Thyroid gland (tissue), 4 donors: Measurements from ENCODE around the gene IER2.

Source experiments
- POLR2A ChIP-seq, 2 donors: fragments of 450-650 bp; IDR thresholded peaks; one replicate each; pipeline ENCODE4 v1.6.1; 2017; ENCODE audit warnings: antibody characterized with exemption in 2 of 2, mild to moderate bottlenecking in 2 of 2, moderate library complexity in 1 of 2
- TF ChIP-seq, protein P1 (sequence below), 6 experiments: fragments of 200-600 bp in 3 of 6; fragments of 450-650 bp in 3 of 6; sonication (generic) in 3 of 6; IDR thresholded peaks; one replicate each; pipeline ENCODE4 v1.5.1; 2016 to 2019; ENCODE audit warnings: antibody characterized with exemption in 6 of 6, mild to moderate bottlenecking in 2 of 6, inconsistent platforms in 1 of 6, moderate library complexity in 1 of 6

DNA sequence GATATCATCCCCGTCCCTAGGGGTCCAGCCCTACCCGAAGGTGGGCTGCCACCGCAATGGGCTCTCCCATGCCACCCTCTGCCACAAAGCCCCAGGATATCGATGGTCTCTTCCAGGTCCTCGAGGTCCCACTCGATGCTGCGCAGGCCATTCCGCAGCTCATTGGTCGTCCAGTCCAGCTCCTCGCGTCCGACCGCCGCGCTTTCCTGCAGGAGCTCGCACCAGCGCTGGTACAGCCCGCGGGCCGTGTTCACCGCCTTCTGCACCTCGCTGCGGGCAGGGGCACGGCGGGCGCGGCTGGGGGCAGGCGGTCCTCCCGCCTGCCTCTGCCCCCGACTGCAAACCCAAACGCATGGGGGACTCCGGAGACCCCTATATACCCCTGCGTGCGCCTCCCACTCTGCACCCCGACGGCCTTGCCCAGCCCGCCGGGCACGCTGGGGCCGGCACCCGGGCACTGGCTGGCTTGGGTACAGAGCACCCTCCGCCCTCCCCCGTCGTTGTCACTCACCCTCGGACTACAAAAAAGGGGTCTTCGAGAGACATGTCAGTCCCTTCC is 504 bp upstream of the IER2 start:
- TF ChIP-seq, protein P1, sequence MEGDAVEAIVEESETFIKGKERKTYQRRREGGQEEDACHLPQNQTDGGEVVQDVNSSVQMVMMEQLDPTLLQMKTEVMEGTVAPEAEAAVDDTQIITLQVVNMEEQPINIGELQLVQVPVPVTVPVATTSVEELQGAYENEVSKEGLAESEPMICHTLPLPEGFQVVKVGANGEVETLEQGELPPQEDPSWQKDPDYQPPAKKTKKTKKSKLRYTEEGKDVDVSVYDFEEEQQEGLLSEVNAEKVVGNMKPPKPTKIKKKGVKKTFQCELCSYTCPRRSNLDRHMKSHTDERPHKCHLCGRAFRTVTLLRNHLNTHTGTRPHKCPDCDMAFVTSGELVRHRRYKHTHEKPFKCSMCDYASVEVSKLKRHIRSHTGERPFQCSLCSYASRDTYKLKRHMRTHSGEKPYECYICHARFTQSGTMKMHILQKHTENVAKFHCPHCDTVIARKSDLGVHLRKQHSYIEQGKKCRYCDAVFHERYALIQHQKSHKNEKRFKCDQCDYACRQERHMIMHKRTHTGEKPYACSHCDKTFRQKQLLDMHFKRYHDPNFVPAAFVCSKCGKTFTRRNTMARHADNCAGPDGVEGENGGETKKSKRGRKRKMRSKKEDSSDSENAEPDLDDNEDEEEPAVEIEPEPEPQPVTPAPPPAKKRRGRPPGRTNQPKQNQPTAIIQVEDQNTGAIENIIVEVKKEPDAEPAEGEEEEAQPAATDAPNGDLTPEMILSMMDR (IDR thresholded peaks at IDR 0.05), result no peak
- no peak for TF ChIP-seq POLR2A (IDR thresholded peaks at IDR 0.05)
